Endothelial cell of umbilical vein (primary cell): ENCODE results near the gene MMP19.

Source experiments
- EZH2 ChIP-seq: IDR thresholded peaks from 2 replicates; pipeline ENCODE4 v1.6.1; 2012; ENCODE audit warnings: borderline replicate concordance, low read depth, mild to moderate bottlenecking, moderate library complexity, low read length, inconsistent platforms; ENCODE audit not compliant: severe bottlenecking
- JUN ChIP-seq: IDR thresholded peaks from 2 replicates; pipeline ENCODE4 v1.6.1; 2011; ENCODE audit warnings: borderline replicate concordance, low read depth; ENCODE audit not compliant: insufficient read length, insufficient read depth
- POLR2A ChIP-seq: IDR thresholded peaks from 2 replicates; pipeline ENCODE4 v1.6.1; 2012; ENCODE audit warnings: low read depth, mild to moderate bottlenecking, control low read depth, low read length
- POLR2AphosphoS5 ChIP-seq: IDR thresholded peaks from 2 replicates; pipeline ENCODE4 v1.6.1; 2012; ENCODE audit warnings: low read depth, mild to moderate bottlenecking, control low read depth, low read length, moderate library complexity; ENCODE audit not compliant: insufficient read depth
- TF ChIP-seq, protein P1 (sequence below), 2 donors: IDR thresholded peaks; 1 replicate in 1 of 2; 2 replicates in 1 of 2; pipeline ENCODE4 v1.5.1; 2011; ENCODE audit warnings: low read length in 2 of 2, mild to moderate bottlenecking in 2 of 2, moderate library complexity in 2 of 2, control low read depth in 1 of 2, inconsistent platforms in 1 of 2, low read depth in 1 of 2; ENCODE audit not compliant: insufficient read depth in 1 of 2; ENCODE audit errors: extremely low read depth in 1 of 2
- TF ChIP-seq, protein P2 (sequence below): IDR thresholded peaks from 2 replicates; pipeline ENCODE4 v1.6.1; 2011; ENCODE audit not compliant: insufficient read depth, insufficient read length

DNA sequence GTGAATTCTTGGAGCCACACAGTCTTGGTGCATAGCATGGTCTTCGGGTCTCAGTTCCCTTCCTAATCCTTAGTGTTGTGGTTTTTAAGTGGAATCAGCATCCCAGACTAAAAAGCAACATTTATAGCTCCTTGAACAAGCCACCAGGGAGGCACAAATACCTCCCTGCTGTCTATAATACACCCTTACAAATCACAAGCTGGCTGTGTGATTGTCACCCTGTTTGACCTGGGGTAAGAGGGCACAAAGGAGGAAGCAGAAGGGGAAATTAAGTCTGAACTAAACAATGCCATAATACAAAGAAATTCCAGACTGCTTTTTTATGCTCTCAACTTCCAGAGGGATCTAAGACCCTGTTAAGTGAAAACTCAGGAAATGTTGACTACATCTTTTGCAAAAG lies 7.7 kb upstream of the MMP19 start:
- TF ChIP-seq, protein P1, sequence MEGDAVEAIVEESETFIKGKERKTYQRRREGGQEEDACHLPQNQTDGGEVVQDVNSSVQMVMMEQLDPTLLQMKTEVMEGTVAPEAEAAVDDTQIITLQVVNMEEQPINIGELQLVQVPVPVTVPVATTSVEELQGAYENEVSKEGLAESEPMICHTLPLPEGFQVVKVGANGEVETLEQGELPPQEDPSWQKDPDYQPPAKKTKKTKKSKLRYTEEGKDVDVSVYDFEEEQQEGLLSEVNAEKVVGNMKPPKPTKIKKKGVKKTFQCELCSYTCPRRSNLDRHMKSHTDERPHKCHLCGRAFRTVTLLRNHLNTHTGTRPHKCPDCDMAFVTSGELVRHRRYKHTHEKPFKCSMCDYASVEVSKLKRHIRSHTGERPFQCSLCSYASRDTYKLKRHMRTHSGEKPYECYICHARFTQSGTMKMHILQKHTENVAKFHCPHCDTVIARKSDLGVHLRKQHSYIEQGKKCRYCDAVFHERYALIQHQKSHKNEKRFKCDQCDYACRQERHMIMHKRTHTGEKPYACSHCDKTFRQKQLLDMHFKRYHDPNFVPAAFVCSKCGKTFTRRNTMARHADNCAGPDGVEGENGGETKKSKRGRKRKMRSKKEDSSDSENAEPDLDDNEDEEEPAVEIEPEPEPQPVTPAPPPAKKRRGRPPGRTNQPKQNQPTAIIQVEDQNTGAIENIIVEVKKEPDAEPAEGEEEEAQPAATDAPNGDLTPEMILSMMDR (IDR thresholded peaks at IDR 0.05; ENCODE audit: extremely low read depth in 1 of 2, insufficient read depth in 1 of 2, low read depth in 1 of 2, low read length in 2 of 2): no peak
- TF ChIP-seq EZH2 (no peak), POLR2A (no peak), JUN (no peak), POLR2AphosphoS5 (no peak)
- TF ChIP-seq, protein P2, sequence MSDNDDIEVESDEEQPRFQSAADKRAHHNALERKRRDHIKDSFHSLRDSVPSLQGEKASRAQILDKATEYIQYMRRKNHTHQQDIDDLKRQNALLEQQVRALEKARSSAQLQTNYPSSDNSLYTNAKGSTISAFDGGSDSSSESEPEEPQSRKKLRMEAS: no peak
